H1 (cell line): ENCODE data around the gene DDB1. TPM values are rescaled to one million over a fixed set of nuclear protein-coding genes. Genes with fewer than 3 reads are reported as not detected.

ENCODE experiments used
- CTCF ChIA-PET: fragments of 300-600 bp; sonication (Branson Sonifier 250); formaldehyde crosslinking; loops from one replicate; lab custom pipeline; 2021; ENCODE audit not compliant: partially characterized antibody; lab: Charles Lee
- POLR2A ChIA-PET: fragments of 300-600 bp; sonication (Branson Sonifier 250); formaldehyde crosslinking; loops from one replicate; lab custom pipeline; 2021; ENCODE audit warnings: inconsistent platforms; ENCODE audit not compliant: partially characterized antibody; lab: Charles Lee
- DNase-seq, 2 experiments: peaks; one replicate each; pipeline versions ENCODE4 v3.0.0 to v3.0.0-alpha.2; 2010 to 2022; ENCODE audit warnings: low spot score in 2 of 2, low read depth in 1 of 2, mixed read lengths in 1 of 2
- FAIRE-seq: peaks from 2 replicates; lab custom pipeline; 2011; peaks lifted over from hg19 to GRCh38; lab: Jason Lieb, UNC
- H2AFZ ChIP-seq: 2 replicates; pipeline ENCODE4 v1.8.1; 2012; ENCODE audit warnings: low read length, inconsistent platforms
- H2AK5ac ChIP-seq: 2 replicates; pipeline ENCODE4 v1.6.1; 2013; ENCODE audit warnings: low read depth, low read length
- H2BK120ac ChIP-seq: replicated peaks from 2 replicates; pipeline ENCODE3; 2013; ENCODE audit warnings: low read depth, low read length, inconsistent platforms
- H2BK12ac ChIP-seq: 2 replicates; pipeline ENCODE4 v1.6.1; 2013; ENCODE audit warnings: low read depth, low read length
- H2BK15ac ChIP-seq: 2 replicates; pipeline ENCODE4 v1.6.1; 2013; ENCODE audit warnings: low read length
- H2BK20ac ChIP-seq: 2 replicates; pipeline ENCODE4 v1.6.1; 2013; ENCODE audit warnings: low read length
- H2BK5ac ChIP-seq: 2 replicates; pipeline ENCODE4 v1.6.1; 2013; ENCODE audit warnings: low read depth, low read length
- H3K14ac ChIP-seq: 2 replicates; pipeline ENCODE4 v1.6.1; 2013; ENCODE audit warnings: inconsistent platforms; ENCODE audit not compliant: insufficient read length
- H3K18ac ChIP-seq: 2 replicates; pipeline ENCODE4 v1.6.1; 2013; ENCODE audit warnings: low read length; ENCODE audit errors: extremely low read depth
- H3K23ac ChIP-seq: 2 replicates; pipeline ENCODE4 v1.6.1; 2013; ENCODE audit warnings: inconsistent platforms; ENCODE audit not compliant: insufficient read length
- H3K23me2 ChIP-seq: 2 replicates; pipeline ENCODE4 v1.6.1; 2013; ENCODE audit warnings: low read depth, low read length
- H3K27ac ChIP-seq: 2 replicates; pipeline ENCODE4 v1.6.1; 2011; ENCODE audit warnings: low read depth, low read length, inconsistent platforms
- H3K27me3 ChIP-seq, 4 experiments: replicated peaks in 1 of 4; 1 replicate in 1 of 4; 2 replicates in 3 of 4; pipeline versions ENCODE4 v1.6.1 to v1.8.1; 2011 to 2013; ENCODE audit warnings: low read length in 3 of 4, mild to moderate bottlenecking in 3 of 4, inconsistent platforms in 2 of 4, mixed read lengths in 2 of 4, moderate library complexity in 1 of 4; ENCODE audit not compliant: control insufficient read depth in 3 of 4, insufficient read depth in 3 of 4; ENCODE audit errors: extremely low read depth in 1 of 4
- H3K36me3 ChIP-seq, 4 experiments: 2 replicates each; pipeline versions ENCODE4 v1.6.1 to v1.8.1; 2011 to 2013; ENCODE audit warnings: mild to moderate bottlenecking in 4 of 4, low read length in 3 of 4, moderate library complexity in 2 of 4, control low read depth in 1 of 4, inconsistent platforms in 1 of 4; ENCODE audit not compliant: insufficient read depth in 4 of 4, control insufficient read depth in 2 of 4
- H3K4ac ChIP-seq: replicated peaks from 2 replicates; pipeline ENCODE3; 2013; ENCODE audit warnings: low read length, low read depth, mixed read lengths, inconsistent platforms; ENCODE audit not compliant: insufficient read length
- H3K4me1 ChIP-seq, 4 experiments: replicated peaks in 1 of 4; 1 replicate in 1 of 4; 2 replicates in 3 of 4; pipeline versions ENCODE4 v1.6.1 to v1.8.1; 2011 to 2013; ENCODE audit warnings: low read length in 3 of 4, inconsistent platforms in 2 of 4, mixed read lengths in 1 of 4; ENCODE audit not compliant: insufficient read depth in 4 of 4, control insufficient read depth in 3 of 4
- H3K4me2 ChIP-seq, 2 experiments: 2 replicates each; pipeline versions ENCODE4 v1.6.1 to v1.8.1; 2011 to 2013; ENCODE audit warnings: low read depth in 2 of 2, low read length in 2 of 2, control low read depth in 1 of 2, inconsistent platforms in 1 of 2, mild to moderate bottlenecking in 1 of 2; ENCODE audit not compliant: insufficient read depth in 1 of 2
- H3K4me3 ChIP-seq, 4 experiments: fragments of 200-600, 300-600 bp in 1 of 4; sonication (generic), shearing (Covaris generic), sonication (Bioruptor Twin) in 1 of 4; 2 replicates each; pipeline versions ENCODE4 v1.5.1 to v1.8.1; 2011 to 2016; ENCODE audit warnings: low read length in 4 of 4, low read depth in 3 of 4, control low read depth in 2 of 4, inconsistent platforms in 2 of 4, mild to moderate bottlenecking in 2 of 4, mixed read lengths in 1 of 4, moderate library complexity in 1 of 4; ENCODE audit not compliant: insufficient read depth in 2 of 4; ENCODE audit errors: extremely low read depth in 1 of 4
- H3K56ac ChIP-seq: replicated peaks from 2 replicates; pipeline ENCODE3; 2013; ENCODE audit warnings: low read depth, mild to moderate bottlenecking, mixed read lengths, low read length, inconsistent platforms; ENCODE audit not compliant: insufficient read length
- H3K79me1 ChIP-seq: 2 replicates; pipeline ENCODE4 v1.6.1; 2013; ENCODE audit warnings: low read depth, low read length, control low read depth
- H3K79me2 ChIP-seq, 2 experiments: 2 replicates each; pipeline versions ENCODE4 v1.6.1 to v1.8.1; 2012 to 2013; ENCODE audit warnings: low read length in 2 of 2, mild to moderate bottlenecking in 2 of 2, inconsistent platforms in 1 of 2; ENCODE audit not compliant: insufficient read depth in 2 of 2, control insufficient read depth in 1 of 2
- H3K9ac ChIP-seq, 4 experiments: replicated peaks in 1 of 4; 1 replicate in 1 of 4; 2 replicates in 3 of 4; pipeline versions ENCODE4 v1.6.1 to v1.8.1; 2011 to 2013; ENCODE audit warnings: low read depth in 3 of 4, low read length in 3 of 4, control low read depth in 2 of 4, mild to moderate bottlenecking in 2 of 4, moderate library complexity in 2 of 4, inconsistent platforms in 1 of 4; ENCODE audit errors: extremely low read depth in 1 of 4
- H3K9me3 ChIP-seq, 2 experiments: 2 replicates each; pipeline versions ENCODE4 v1.6.1 to v1.8.1; 2012 to 2013; ENCODE audit warnings: mild to moderate bottlenecking in 2 of 2, moderate library complexity in 2 of 2, control low read depth in 1 of 2, inconsistent platforms in 1 of 2, low read depth in 1 of 2, low read length in 1 of 2, mixed read lengths in 1 of 2; ENCODE audit not compliant: insufficient read depth in 2 of 2
- H4K20me1 ChIP-seq, 2 experiments: replicated peaks in 1 of 2; 2 replicates each; pipeline versions ENCODE3 to v1.8.1; 2011 to 2013; ENCODE audit warnings: inconsistent platforms in 2 of 2, low read length in 2 of 2, mild to moderate bottlenecking in 1 of 2; ENCODE audit not compliant: insufficient read depth in 2 of 2, control insufficient read depth in 1 of 2
- H4K5ac ChIP-seq: 2 replicates; pipeline ENCODE4 v1.6.1; 2013; ENCODE audit warnings: low read length, low read depth, mixed read lengths, inconsistent platforms; ENCODE audit not compliant: insufficient read length
- H4K8ac ChIP-seq: 2 replicates; pipeline ENCODE4 v1.8.0; 2013; ENCODE audit warnings: mild to moderate bottlenecking, moderate library complexity, low read length, inconsistent platforms; ENCODE audit not compliant: insufficient read depth; ENCODE audit errors: extremely low read depth
- H4K91ac ChIP-seq: replicated peaks from 2 replicates; pipeline ENCODE3; 2013; ENCODE audit warnings: low read length, mixed read lengths, inconsistent platforms; ENCODE audit not compliant: insufficient read length
- BCL11A ChIP-seq, 2 experiments: IDR thresholded peaks; one replicate each; pipeline ENCODE4 v1.6.1; 2011; ENCODE audit warnings: low read depth in 2 of 2, low read length in 2 of 2, mild to moderate bottlenecking in 2 of 2
- E2F6 ChIP-seq: IDR thresholded peaks from 2 replicates; pipeline ENCODE4 v1.6.1; 2012; ENCODE audit warnings: inconsistent platforms
- EP300 ChIP-seq, 2 experiments: IDR thresholded peaks; 1 replicate in 1 of 2; 2 replicates in 1 of 2; pipeline ENCODE4 v1.6.1; 2011 to 2012; ENCODE audit warnings: low read depth in 2 of 2, low read length in 2 of 2, mild to moderate bottlenecking in 2 of 2, borderline replicate concordance in 1 of 2, inconsistent platforms in 1 of 2, moderate library complexity in 1 of 2
- JUND ChIP-seq: IDR thresholded peaks from 2 replicates; pipeline ENCODE4 v1.6.1; 2011; ENCODE audit warnings: mild to moderate bottlenecking, improper control_type of control experiment, low read length
- POLR2AphosphoS5 ChIP-seq: IDR thresholded peaks from 2 replicates; pipeline ENCODE4 v1.6.1; 2011; ENCODE audit warnings: low read depth, low read length
- WGBS, 2 experiments: shearing (Covaris generic) in 1 of 2; methylation state at CpG; one replicate each; pipeline versions ENCODE4 v1.1.6 to v1.1.7; 2013 to 2015; ENCODE audit warnings: low lambda C conversion rate in 2 of 2, mixed read lengths in 2 of 2, inconsistent platforms in 1 of 2, low coverage in 1 of 2, missing lambda C conversion rate in 1 of 2; ENCODE audit not compliant: insufficient replicate concordance in 2 of 2, insufficient coverage in 1 of 2, insufficient read length in 1 of 2; ENCODE audit errors: extremely low coverage in 1 of 2, missing lambda C conversion rate in 1 of 2; 5-methylcytosine and 5-hydroxymethylcytosine counted together
- polyA plus RNA-seq, 7 experiments: library from polyadenylated mRNA; depleted of rRNA in 3 of 7; stranded (reverse) in 5 of 7; unstranded in 2 of 7; fragments of >200 nt in 5 of 7; fragments of 200-250 nt in 2 of 7; gene quantifications; 1 replicate in 5 of 7; 2 replicates in 1 of 7; 4 replicates in 1 of 7; pipeline versions ENCODE4 v1.2.1 to v1.2.3, GENCODE V29; 2011 to 2013; ENCODE audit warnings: missing spikeins in 2 of 7, mixed read lengths in 2 of 7
- total RNA-seq: library from RNA; stranded (reverse); fragmentation: NEBNext Ultra II Directional; extraction: Animal tissue kit (Norgen Biotek cat#: 25700); gene quantifications from 2 replicates; pipeline ENCODE4 v1.2.1, GENCODE V29; 2021

Gene DDB1
- total and polyA plus RNA-seq, 2 of the 8 experiments (the other 6 are each of a cell fraction or from before 2014, with no cell fraction given), result 275 to 306 TPM

- no peak overlapping the region for H2BK120ac ChIP-seq
- no peak overlapping the region for H3K4ac ChIP-seq
- no peak overlapping the region for H2BK20ac ChIP-seq
- no peak overlapping the region for H3K27ac ChIP-seq
- no peaks in the 10 kb centered on the region for H3K79me2 ChIP-seq
- no peak overlapping the region for H2BK15ac ChIP-seq
- no peak overlapping the region for H3K4me3 ChIP-seq
- DNase-seq, result no peak
- no peak overlapping the region for H2AK5ac ChIP-seq
- no peaks in the 10 kb centered on the region; a peak in 1 of 4 replicates for H3K9me3 ChIP-seq
- H2AFZ ChIP-seq, result no peak overlapping the region
- H3K36me3 ChIP-seq, result peaks cover 0 to 7% (median 1%) of the 10 kb centered on the region in 4 experiments; a peak in 3 of 8 replicates
- no peak overlapping the region for H3K56ac ChIP-seq
- H3K4me2 ChIP-seq, result no peak overlapping the region
- H3K14ac ChIP-seq, result no peak overlapping the region
- H3K23ac ChIP-seq, result no peak overlapping the region
- H3K18ac ChIP-seq, result no peak overlapping the region
- H3K9ac ChIP-seq, result no peak overlapping the region
- peaks cover 0 to 5% (median under 1%) of the 10 kb centered on the region in 4 experiments; a peak in 4 of 7 replicates for H3K27me3 ChIP-seq
- ChIA-PET POLR2A (interaction anchor here (0.6 to 1.4 kb wide), 2 partner anchors 16 to 17 kb away, joined by 3 to 7 read pairs; partner anchors contain the start of gene VWCE), CTCF (interaction anchor here (1.0 to 7.2 kb wide), 5 partner anchors 10 to 107 kb away, joined by 3 to 32 read pairs (median 4); partner anchors contain the start of gene VWCE)
- no peak overlapping the region for H4K91ac ChIP-seq
- WGBS, 2 experiments, result 84% methylated on average over 10 of the region's 10 CpGs; no CpG with 5 or more reads in 1 of the 2 experiments
- H3K79me1 ChIP-seq, result no peaks in the 10 kb centered on the region
- peaks cover 0 to 8% (median 5%) of the 10 kb centered on the region in 4 experiments; a peak in 4 of 7 replicates for H3K4me1 ChIP-seq
- H2BK12ac ChIP-seq, result no peak overlapping the region
- H2BK5ac ChIP-seq, result no peak overlapping the region
- H4K8ac ChIP-seq, result no peak overlapping the region
- FAIRE-seq, result no peak
- H4K20me1 ChIP-seq, result peaks cover 2 to 3% of the 10 kb centered on the region in 2 experiments
- H4K5ac ChIP-seq, result no peak overlapping the region
- no peaks in the 10 kb centered on the region for H3K23me2 ChIP-seq
- no peak for TF ChIP-seq JUND
- TF ChIP-seq BCL11A (IDR thresholded peaks at IDR 0.05; ENCODE audit: low read depth in 2 of 2, low read length in 2 of 2), result no peak
- TF ChIP-seq E2F6, result no peak
- no peak for TF ChIP-seq EP300 (IDR thresholded peaks at IDR 0.05; ENCODE audit: borderline replicate concordance in 1 of 2, low read depth in 2 of 2, low read length in 2 of 2)
- no peak for TF ChIP-seq POLR2AphosphoS5
Measured at GRCh38 chr11:61278001-61278470, 54.9 kb downstream of the DDB1 start.
